H9 (cell line): ENCODE results near the gene LUZP4. TPM values are rescaled to one million over a fixed set of nuclear protein-coding genes. Genes with fewer than 3 reads are reported as not detected.

Experiments
- DNase-seq: peaks from one replicate; pipeline ENCODE4 v3.0.0-alpha.2; 2017
- H2AFZ ChIP-seq: one replicate; pipeline ENCODE4 v1.6.1; 2013; ENCODE audit warnings: mild to moderate bottlenecking, low read length, control low read depth, moderate library complexity
- H2AK5ac ChIP-seq: 2 replicates; pipeline ENCODE4 v1.6.1; 2013; ENCODE audit warnings: low read length, control low read depth, mixed read lengths; ENCODE audit not compliant: insufficient read length
- H2BK120ac ChIP-seq: one replicate; pipeline ENCODE4 v1.6.1; 2013; ENCODE audit warnings: low read depth, mild to moderate bottlenecking, low read length, control low read depth, inconsistent platforms; ENCODE audit not compliant: poor library complexity, severe bottlenecking
- H2BK12ac ChIP-seq: 2 replicates; pipeline ENCODE4 v1.6.1; 2013; ENCODE audit warnings: low read length, control low read depth, mixed read lengths, low read depth; ENCODE audit not compliant: insufficient read length
- H2BK15ac ChIP-seq: 2 replicates; pipeline ENCODE4 v1.6.1; 2013; ENCODE audit warnings: low read depth, low read length, control low read depth
- H2BK20ac ChIP-seq: one replicate; pipeline ENCODE4 v1.6.1; 2013; ENCODE audit warnings: low read depth, mild to moderate bottlenecking, low read length, control low read depth, inconsistent platforms; ENCODE audit not compliant: poor library complexity, severe bottlenecking
- H2BK5ac ChIP-seq: 2 replicates; pipeline ENCODE4 v1.6.1; 2013; ENCODE audit warnings: low read length, control low read depth, mixed read lengths; ENCODE audit not compliant: insufficient read length
- H3K14ac ChIP-seq: 2 replicates; pipeline ENCODE4 v1.6.1; 2013; ENCODE audit warnings: low read length, control low read depth; ENCODE audit not compliant: insufficient read depth
- H3K18ac ChIP-seq: 2 replicates; pipeline ENCODE4 v1.6.1; 2013; ENCODE audit warnings: low read depth, mild to moderate bottlenecking, mixed read lengths, low read length, control low read depth; ENCODE audit not compliant: insufficient read length
- H3K23ac ChIP-seq: 2 replicates; pipeline ENCODE4 v1.6.1; 2013; ENCODE audit warnings: low read length, control low read depth, mixed read lengths, low read depth; ENCODE audit not compliant: insufficient read length
- H3K23me2 ChIP-seq: 2 replicates; pipeline ENCODE4 v1.6.1; 2013; ENCODE audit warnings: low read depth, mild to moderate bottlenecking, mixed read lengths, low read length, control low read depth; ENCODE audit not compliant: insufficient read length, poor library complexity, severe bottlenecking
- H3K27ac ChIP-seq: 2 replicates; pipeline ENCODE4 v1.5.1; 2013; ENCODE audit warnings: low read length, control low read depth, mixed read lengths, low read depth; ENCODE audit not compliant: insufficient read length
- H3K27me3 ChIP-seq: 2 replicates; pipeline ENCODE4 v1.6.1; 2013; ENCODE audit warnings: low read length, control low read depth, inconsistent platforms; ENCODE audit not compliant: insufficient read depth
- H3K4ac ChIP-seq: 2 replicates; pipeline ENCODE4 v1.6.1; 2013; ENCODE audit warnings: low read depth, mild to moderate bottlenecking, control low read depth, inconsistent platforms, low read length, moderate library complexity
- H3K4me1 ChIP-seq: 2 replicates; pipeline ENCODE4 v1.6.1; 2013; ENCODE audit warnings: low read length, control low read depth, inconsistent platforms; ENCODE audit not compliant: insufficient read depth
- H3K4me2 ChIP-seq: 2 replicates; pipeline ENCODE4 v1.6.1; 2013; ENCODE audit warnings: low read length, control low read depth, mixed read lengths; ENCODE audit not compliant: insufficient read length, insufficient read depth
- H3K56ac ChIP-seq: 2 replicates; pipeline ENCODE4 v1.6.1; 2013; ENCODE audit warnings: low read depth, mild to moderate bottlenecking, mixed read lengths, low read length, control low read depth; ENCODE audit not compliant: insufficient read length
- H3K79me1 ChIP-seq: 2 replicates; pipeline ENCODE4 v1.6.1; 2013; ENCODE audit warnings: low read depth, mild to moderate bottlenecking, moderate library complexity, low read length, control low read depth, inconsistent platforms; ENCODE audit not compliant: insufficient read depth, poor library complexity, severe bottlenecking
- H3K79me2 ChIP-seq: 2 replicates; pipeline ENCODE4 v1.6.1; 2013; ENCODE audit warnings: low read length, control low read depth, inconsistent platforms; ENCODE audit not compliant: insufficient read depth
- H3K9ac ChIP-seq: 2 replicates; pipeline ENCODE4 v1.6.1; 2013; ENCODE audit warnings: low read length, control low read depth, mixed read lengths; ENCODE audit not compliant: insufficient read length; ENCODE audit errors: extremely low read depth
- H3K9me3 ChIP-seq: one replicate; pipeline ENCODE4 v1.6.1; 2013; ENCODE audit warnings: low read depth, low read length, inconsistent platforms; ENCODE audit not compliant: control insufficient read depth
- H3T11ph ChIP-seq: one replicate; pipeline ENCODE4 v1.6.1; 2013; ENCODE audit warnings: mild to moderate bottlenecking, low read length, control low read depth, inconsistent platforms
- H4K20me1 ChIP-seq: one replicate; pipeline ENCODE4 v1.6.1; 2013; ENCODE audit not compliant: control insufficient read depth, insufficient read length, insufficient read depth
- H4K5ac ChIP-seq: 2 replicates; pipeline ENCODE4 v1.6.1; 2013; ENCODE audit warnings: low read depth, mild to moderate bottlenecking, mixed read lengths, low read length, control low read depth; ENCODE audit not compliant: insufficient read length
- H4K8ac ChIP-seq: replicated peaks from 2 replicates; pipeline ENCODE4 v1.6.1; 2013; ENCODE audit warnings: low read length, control low read depth, mixed read lengths, low read depth; ENCODE audit not compliant: insufficient read length
- H4K91ac ChIP-seq: 2 replicates; pipeline ENCODE4 v1.6.1; 2013; ENCODE audit warnings: low read depth, mild to moderate bottlenecking, moderate library complexity, mixed read lengths, low read length, control low read depth; ENCODE audit not compliant: insufficient read length
- H3K27ac Mint-ChIP-seq, 3 experiments: 2 replicates in 2 of 3; 3 replicates in 1 of 3; pipeline ENCODE4 v1.8.0; 2020 to 2021; ENCODE audit warnings: mixed read lengths in 3 of 3, mild to moderate bottlenecking in 1 of 3, moderate library complexity in 1 of 3
- H3K27me3 Mint-ChIP-seq: 2 replicates; pipeline ENCODE4 v1.8.0; 2021; ENCODE audit warnings: low read depth, mild to moderate bottlenecking, moderate library complexity, mixed read lengths
- H3K36me3 Mint-ChIP-seq, 3 experiments: 2 replicates in 2 of 3; 3 replicates in 1 of 3; pipeline ENCODE4 v1.8.0; 2020 to 2021; ENCODE audit warnings: low read depth in 3 of 3, mixed read lengths in 3 of 3; ENCODE audit not compliant: insufficient read depth in 1 of 3
- H3K4me1 Mint-ChIP-seq, 2 experiments: 2 replicates each; pipeline ENCODE4 v1.8.0; 2020; ENCODE audit warnings: mixed read lengths in 2 of 2
- H3K4me3 Mint-ChIP-seq, 2 experiments: 2 replicates in 1 of 2; 3 replicates in 1 of 2; pipeline ENCODE4 v1.8.0; 2020 to 2021; ENCODE audit warnings: mild to moderate bottlenecking in 2 of 2, mixed read lengths in 2 of 2, moderate library complexity in 1 of 2
- H3K9me3 Mint-ChIP-seq, 2 experiments: 2 replicates in 1 of 2; 3 replicates in 1 of 2; pipeline ENCODE4 v1.8.0; 2020; ENCODE audit warnings: mild to moderate bottlenecking in 2 of 2, mixed read lengths in 2 of 2, moderate library complexity in 1 of 2
- WGBS: extraction: QIAGEN DNeasy Blood & Tissue Kit; methylation state at CpG from one replicate; pipeline ENCODE4 v1.1.7; 2013; ENCODE audit warnings: missing lambda C conversion rate, low lambda C conversion rate, mixed read lengths; ENCODE audit not compliant: insufficient read length; ENCODE audit errors: extremely low coverage; 5-methylcytosine and 5-hydroxymethylcytosine counted together
- total RNA-seq: library from RNA; stranded (reverse); gene quantifications from 2 replicates; pipeline ENCODE4 v1.2.1, GENCODE V29; 2021
- TF ChIP-seq, protein P1 (sequence below): fragments of 200-600 bp; sonication (generic); conservative IDR thresholded peaks from 3 replicates; pipeline ENCODE4 v1.8.0; 2021; ENCODE audit warnings: antibody characterized with exemption, mild to moderate bottlenecking

LUZP4 gene
- total RNA-seq, 1 experiment from 2014 or later: not detected

DNA sequence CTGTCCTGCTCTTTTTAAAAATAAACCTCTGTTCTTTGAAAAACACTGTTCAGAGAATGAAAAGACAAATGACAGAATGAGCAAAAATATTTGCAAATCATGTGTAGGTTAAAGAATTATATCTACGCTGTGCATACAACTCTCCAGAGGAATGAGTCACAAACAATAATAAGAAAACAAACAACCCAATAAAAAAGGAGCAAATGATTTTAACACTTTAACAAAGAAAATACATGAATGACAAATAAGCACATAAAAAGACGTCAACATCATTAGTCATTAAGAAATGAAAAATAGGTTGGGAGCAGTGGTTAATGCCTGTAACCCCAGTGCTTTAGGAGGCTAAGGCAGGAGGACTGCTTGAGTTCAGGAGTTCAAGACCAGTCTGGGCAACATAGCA lies 34.5 kb upstream of the LUZP4 start:
- no peak overlapping the region for H2BK5ac ChIP-seq
- H4K20me1 ChIP-seq: no peaks in the 10 kb centered on the region
- no peak overlapping the region for H3T11ph ChIP-seq
- no peak overlapping the region for H2BK12ac ChIP-seq
- H2AFZ ChIP-seq: no peak overlapping the region
- no peak overlapping the region for H2BK120ac ChIP-seq
- H3K79me2 ChIP-seq: no peaks in the 10 kb centered on the region
- no peak overlapping the region for H3K56ac ChIP-seq
- Mint-ChIP-seq H3K4me1 (peaks cover 0 to 4% of the 10 kb centered on the region in 2 experiments; a peak in 1 of 4 replicates), H3K27me3 (peaks cover 9% of the 10 kb centered on the region; the same call in 1 of the 2 replicates), H3K27ac (no peak overlapping the region), H3K4me3 (no peak overlapping the region), H3K9me3 (no peaks in the 10 kb centered on the region), H3K36me3 (no peaks in the 10 kb centered on the region)
- H3K23ac ChIP-seq: no peak overlapping the region
- H3K27ac ChIP-seq: no peak overlapping the region
- TF ChIP-seq, protein P1, sequence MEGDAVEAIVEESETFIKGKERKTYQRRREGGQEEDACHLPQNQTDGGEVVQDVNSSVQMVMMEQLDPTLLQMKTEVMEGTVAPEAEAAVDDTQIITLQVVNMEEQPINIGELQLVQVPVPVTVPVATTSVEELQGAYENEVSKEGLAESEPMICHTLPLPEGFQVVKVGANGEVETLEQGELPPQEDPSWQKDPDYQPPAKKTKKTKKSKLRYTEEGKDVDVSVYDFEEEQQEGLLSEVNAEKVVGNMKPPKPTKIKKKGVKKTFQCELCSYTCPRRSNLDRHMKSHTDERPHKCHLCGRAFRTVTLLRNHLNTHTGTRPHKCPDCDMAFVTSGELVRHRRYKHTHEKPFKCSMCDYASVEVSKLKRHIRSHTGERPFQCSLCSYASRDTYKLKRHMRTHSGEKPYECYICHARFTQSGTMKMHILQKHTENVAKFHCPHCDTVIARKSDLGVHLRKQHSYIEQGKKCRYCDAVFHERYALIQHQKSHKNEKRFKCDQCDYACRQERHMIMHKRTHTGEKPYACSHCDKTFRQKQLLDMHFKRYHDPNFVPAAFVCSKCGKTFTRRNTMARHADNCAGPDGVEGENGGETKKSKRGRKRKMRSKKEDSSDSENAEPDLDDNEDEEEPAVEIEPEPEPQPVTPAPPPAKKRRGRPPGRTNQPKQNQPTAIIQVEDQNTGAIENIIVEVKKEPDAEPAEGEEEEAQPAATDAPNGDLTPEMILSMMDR: no peak
- H3K4me1 ChIP-seq: no peaks in the 10 kb centered on the region
- H3K79me1 ChIP-seq: no peaks in the 10 kb centered on the region
- no peaks in the 10 kb centered on the region for H3K23me2 ChIP-seq
- no peak overlapping the region for H4K91ac ChIP-seq
- H3K18ac ChIP-seq: no peak overlapping the region
- no CpG with 5 or more reads among the region's 2 CpGs for WGBS
- H3K4me2 ChIP-seq: no peak overlapping the region
- no peak overlapping the region for H4K5ac ChIP-seq
- no peak overlapping the region for H3K14ac ChIP-seq
- H2BK20ac ChIP-seq: no peak overlapping the region
- no peak overlapping the region for H3K4ac ChIP-seq
- H2AK5ac ChIP-seq: no peak overlapping the region
- no peaks in the 10 kb centered on the region for H3K27me3 ChIP-seq
- H2BK15ac ChIP-seq: no peak overlapping the region
- no peak overlapping the region for H3K9ac ChIP-seq
- H4K8ac ChIP-seq: no peak overlapping the region
- no peak for DNase-seq
- H3K9me3 ChIP-seq: no peaks in the 10 kb centered on the region
